ENCODE results near the gene PREPL.

The PREPL gene

DNA sequence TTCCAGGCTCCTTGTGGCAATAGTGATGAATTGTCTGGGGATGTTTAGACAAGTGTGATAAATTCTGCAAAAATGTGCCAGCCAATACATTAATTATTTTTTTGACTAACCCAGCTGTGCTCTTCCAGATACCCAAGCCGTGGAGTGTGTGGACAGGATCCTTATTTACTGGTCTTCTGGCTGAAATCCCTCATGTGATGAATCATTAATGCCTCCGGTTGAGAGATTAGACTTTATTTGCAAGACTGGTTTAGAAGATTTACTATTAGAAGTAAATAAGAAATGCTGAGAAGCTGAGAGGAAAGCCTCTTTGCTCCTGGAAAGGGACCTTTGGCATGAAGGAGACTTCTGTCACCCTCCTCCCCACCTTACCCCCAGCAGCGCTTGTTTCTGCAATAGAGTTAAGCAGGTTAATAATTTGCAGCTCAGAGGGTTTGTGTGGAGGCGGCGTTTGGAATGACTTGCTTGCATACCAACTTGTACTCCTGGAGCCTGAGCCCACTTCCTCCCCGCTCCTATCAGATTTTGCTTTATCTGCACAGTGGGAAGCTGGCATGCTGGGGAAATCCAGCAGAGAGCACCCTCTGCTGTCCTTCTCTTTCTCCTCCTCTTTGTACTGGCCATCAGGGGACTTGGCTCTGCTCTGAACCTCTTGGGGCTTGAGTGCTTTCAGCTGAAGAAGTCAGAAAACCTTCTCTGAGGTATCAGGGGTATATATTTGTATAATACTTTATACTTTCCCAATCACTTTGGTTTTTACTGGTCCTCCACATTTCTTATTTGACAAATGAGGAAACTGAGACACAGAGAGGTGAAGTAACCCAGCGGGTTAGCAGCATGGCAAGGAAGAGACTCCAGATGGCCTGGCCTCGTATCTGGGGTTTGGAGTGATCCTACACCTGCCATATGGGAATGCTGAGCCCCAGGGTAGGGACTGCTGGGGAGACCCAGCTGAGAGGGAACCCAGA lies 69.7 kb downstream of the PREPL start:
- DNase-seq = peak; percentile 89

- peak; percentile 39 for DNase-seq
These were observed 71.0 kb downstream of the PREPL start for GRCh38 chr2:44290261-44290660.

GRCh38 chr2:44286884-44287638 lies 74.2 kb downstream of the PREPL start:
- no peak for DNase-seq

DNA sequence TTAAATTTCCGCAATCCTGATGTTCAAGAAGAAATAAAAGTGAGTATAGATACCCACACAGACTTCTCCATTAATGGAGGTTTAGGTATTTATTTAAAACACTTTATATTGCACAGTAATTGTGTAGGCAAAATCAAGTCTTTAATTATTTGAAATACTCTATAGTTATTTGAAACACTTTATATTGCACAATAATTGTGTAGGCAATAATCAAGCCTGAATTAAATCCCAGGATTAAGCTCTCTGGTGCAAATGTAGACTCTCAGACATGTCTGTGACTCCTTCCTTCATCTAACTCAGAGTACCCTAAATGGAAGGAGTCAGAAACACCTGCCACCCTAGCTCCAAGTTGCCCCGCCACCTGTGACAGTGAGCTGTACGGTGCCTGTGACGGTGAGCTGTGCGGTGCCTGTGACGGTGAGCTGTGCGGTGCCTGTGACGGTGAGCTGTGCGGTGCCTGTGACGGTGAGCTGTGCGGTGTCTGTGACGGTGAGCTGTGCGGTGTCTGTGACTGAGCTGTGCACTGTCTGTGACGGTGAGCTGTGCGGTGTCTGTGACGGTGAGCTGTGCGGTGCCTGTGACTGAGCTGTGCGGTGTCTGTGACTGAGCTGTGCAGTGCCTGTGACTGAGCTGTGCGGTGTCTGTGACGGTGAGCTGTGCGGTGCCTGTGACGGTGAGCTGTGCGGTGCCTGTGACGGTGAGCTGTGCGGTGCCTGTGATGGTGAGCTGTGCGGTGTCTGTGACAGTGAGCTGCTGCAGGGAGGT lies 75.0 kb downstream of the PREPL start:
- no peak for DNase-seq

DNA sequence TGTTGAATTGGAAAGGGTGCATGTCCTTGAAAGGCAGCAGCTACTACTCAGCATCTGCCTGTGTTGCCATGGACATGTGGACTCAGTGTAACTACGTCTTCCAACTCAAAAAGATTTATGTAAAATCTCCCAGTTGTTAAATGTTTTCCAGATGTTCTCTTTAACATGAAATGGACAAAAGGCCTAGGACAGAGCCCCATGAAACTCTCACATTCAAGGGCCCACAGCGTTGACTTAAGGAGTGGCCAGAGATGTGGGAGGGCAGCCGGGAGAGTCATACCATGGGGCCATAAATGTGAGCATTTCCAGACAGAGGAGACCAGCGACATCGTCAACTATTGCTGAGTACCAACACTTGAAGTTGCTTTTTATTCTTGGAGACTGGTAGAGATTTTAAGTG lies 76.1 kb downstream of the PREPL start:
- DNase-seq = no peak

- DNase-seq = no peak
These were observed 78.1 kb downstream of the PREPL start for GRCh38 chr2:44283116-44283666.

- DNase-seq = no peak
These were observed 80.4 kb downstream of the PREPL start for GRCh38 chr2:44280869-44281268.

GRCh38 chr2:44277541-44277940 lies 83.8 kb downstream of the PREPL start:
- no peak for DNase-seq

DNA sequence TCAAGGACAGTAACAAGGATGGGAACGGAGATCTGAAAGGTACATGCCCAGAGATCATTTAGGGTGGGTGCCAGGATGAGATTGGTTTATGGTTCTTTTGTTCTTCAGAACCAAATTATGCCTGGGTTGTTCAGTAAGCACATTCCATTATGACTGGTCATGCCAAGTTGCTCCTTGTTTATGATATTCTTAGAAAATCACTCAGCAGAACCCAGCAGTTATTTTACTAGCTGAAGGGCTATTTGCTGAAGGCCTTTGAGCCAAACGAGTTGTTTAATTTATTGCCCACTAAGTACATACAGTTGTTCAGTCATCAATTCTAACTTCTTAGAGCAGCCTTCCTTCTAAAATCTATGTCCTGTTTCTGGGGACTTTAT lies 85.4 kb downstream of the PREPL start:
- DNase-seq = peak; percentile 48

DNA sequence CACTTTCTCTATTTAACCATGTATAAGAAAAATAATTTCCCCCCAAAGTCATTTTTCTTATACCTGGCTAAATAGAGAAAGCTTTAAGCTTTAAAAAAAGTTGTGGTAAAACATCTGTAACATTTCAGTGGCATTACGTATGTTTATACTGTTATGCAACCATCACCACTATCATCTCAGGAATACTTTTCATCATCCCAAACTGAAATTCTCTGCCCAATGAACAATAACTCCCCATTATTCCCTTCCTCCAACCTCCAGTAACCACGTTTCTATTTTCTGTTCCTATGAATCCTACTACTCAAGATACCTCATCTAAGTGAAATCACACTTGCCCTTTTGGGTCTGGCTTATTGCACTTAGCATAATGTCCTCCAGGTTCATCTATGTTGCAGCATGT lies 87.7 kb downstream of the PREPL start:
- no peak for DNase-seq

DNA sequence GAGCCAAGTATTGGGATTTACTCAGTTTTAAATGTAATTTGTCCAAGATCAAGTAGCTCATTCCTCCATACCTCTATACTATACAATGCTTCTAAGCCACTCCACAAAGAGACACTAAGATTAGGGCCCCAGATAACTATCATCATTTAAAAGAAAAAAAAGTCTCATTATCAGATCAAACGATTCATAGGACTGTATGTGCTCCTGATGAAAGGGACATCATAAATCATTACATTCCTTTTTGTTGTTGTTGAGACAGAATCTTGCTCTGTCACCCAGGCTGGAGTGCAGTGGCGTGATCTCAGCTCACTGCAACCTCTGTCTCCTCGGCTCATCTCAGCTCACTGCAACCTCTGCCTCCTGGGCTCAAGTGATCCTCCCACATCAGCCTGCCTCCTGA lies 88.2 kb downstream of the PREPL start:
- no peak for DNase-seq

- no peak for DNase-seq
These were observed 90.0 kb downstream of the PREPL start for GRCh38 chr2:44271296-44271695.

GRCh38 chr2:44269831-44270230 lies 91.5 kb downstream of the PREPL start:
- DNase-seq = no peak

GRCh38 chr2:44267796-44268648 lies 93.3 kb downstream of the PREPL start:
- peak; percentile 70 for DNase-seq

Data from EL (cell line).